Dedifferentiated amniotic fluid mesenchymal stem cell (primary cell): Measurements from ENCODE around the gene HSPB7.
A peak's percentile ranks its signal among the peaks of the same experiment; 100 is the strongest.
"Not testable (repeated sequence)": the region's sequence is repeated elsewhere in the genome, so short reads cannot be mapped to it uniquely, and the experiment has no call there.

Experiments used
- DNase-seq: peaks from one replicate; pipeline ENCODE4 v3.0.0-alpha.2; 2016; ENCODE audit errors: extremely low spot score

Gene HSPB7

DNA sequence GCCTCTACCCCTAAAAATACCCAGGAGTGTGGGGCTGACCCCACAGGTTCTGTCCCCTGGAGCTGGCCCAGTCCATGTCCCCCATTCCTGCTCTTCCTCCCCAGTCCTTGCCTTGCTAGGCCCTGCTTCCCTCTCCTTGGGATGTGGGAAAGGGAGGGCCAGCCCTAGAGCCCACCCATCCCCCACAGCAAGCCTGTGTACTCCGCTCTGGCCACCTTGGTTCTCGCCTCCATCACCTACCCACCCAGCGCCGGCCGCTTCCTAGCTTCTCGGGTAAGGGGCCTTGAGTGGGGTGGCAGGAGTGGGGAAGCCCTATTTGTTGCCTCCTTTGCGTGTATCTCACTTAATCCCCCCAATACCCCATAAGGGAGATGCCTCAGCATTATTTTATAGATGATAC, 32.5 kb upstream of the HSPB7 start:
- DNase-seq = no peak

- no peak for DNase-seq
Observed at GRCh38 chr1:16048573-16049189, 30.8 kb upstream of the HSPB7 start.

DNA sequence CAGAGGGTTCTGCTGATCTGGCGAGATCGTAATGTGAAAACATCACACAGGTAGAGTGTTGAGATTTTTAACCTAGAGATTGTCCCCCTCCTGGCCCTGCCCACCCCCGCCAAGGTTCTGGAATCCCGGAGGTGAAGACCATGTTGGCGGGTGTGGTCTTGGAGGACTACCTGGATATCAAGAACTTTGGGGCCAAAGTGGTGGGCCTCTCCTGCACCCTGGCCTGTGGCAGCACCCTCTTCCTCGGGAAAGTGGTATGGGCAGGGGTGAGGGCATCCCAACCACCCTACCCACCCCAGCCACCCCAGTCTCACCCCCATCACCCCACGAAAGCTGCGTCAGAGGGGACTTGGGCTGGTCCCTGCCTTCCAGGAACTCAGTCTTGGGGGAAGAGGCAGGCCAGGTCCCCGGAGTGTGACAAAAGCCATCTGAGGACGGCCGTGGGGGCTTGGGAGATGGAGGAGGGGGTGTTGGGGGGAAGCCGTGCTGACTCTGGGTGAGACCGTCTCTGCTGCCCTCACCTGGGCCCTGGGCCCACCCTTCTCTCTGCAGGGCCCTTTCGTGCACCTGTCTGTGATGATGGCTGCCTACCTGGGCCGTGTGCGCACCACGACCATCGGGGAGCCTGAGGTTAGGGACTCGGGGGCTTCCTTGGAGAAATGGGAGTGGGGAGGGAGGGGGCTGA, 30.1 kb upstream of the HSPB7 start:
- DNase-seq = no peak

DNA sequence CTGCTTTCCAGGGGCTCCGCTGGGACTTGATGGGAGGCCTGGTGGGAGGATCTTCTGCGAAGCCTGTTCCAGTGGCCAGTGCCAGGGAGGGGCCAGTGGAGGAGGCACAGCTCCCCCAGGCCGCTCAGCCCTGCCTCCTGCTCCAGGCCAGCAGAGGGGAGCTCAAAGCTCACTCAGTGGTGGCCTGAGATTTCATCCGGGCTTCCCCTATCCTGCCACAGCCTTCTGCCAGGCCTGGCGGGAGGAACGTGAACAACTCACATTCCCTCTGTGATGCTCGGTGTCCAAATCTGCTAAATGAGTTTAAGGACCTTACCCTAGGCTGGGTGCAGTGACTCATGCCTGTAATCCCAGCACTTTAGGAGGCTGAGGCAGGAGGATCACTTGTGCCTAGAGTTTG, 29.0 kb upstream of the HSPB7 start:
- no peak for DNase-seq

GRCh38 chr1:16043950-16044349, 26.1 kb upstream of the HSPB7 start:
- no peak for DNase-seq

DNA sequence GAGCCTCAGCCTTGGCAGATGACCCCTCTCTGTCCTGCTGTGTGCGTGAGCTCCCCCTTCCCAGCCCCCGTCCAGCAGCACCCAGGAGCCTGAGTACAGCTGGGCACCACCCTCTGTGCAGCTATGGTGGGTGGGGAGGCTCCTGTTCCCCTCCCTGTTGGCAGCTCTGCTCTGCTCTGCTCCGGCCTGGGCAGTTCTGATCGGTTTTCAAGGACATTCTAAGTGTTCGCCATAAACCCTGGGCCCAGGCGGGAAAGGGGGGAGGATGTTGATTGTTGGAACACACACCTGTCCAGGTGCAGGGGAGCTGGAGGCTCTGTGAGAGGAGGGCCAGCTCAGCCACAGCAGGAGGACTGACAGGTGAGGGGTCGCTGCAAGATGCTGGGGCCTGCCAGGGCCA, 25.7 kb upstream of the HSPB7 start, which contains the start of gene CLCNKB:
Gene CLCNKB (plus strand): TSS at position 262 of the 400 bp plus-strand sequence. CDS start 711 bp downstream, outside the sequence.
- no peak for DNase-seq

GRCh38 chr1:16042654-16043053, 24.8 kb upstream of the HSPB7 start:
- not testable (repeated sequence) for DNase-seq

GRCh38 chr1:16042096-16042495, 24.3 kb upstream of the HSPB7 start:
- no peak for DNase-seq

- no peak for DNase-seq
Observed at GRCh38 chr1:16041200-16041599, 23.4 kb upstream of the HSPB7 start.

- not testable (repeated sequence) for DNase-seq
Observed at GRCh38 chr1:16039871-16040270, 22.0 kb upstream of the HSPB7 start.

DNA sequence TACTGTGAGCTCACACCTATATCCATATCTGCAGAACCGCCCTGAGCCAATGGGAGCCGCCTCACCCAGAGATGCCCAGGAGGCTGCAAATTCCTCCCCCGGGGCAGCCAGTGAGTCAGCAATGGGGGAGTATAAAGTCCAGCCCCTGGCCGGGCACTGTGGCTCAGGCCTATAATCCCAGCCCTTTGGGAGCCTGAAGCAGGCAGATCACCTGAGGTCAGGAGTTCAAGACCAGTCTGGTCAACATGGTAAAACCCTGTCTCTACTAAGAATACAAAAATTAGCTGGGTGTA, 20.7 kb upstream of the HSPB7 start:
- no peak for DNase-seq

GRCh38 chr1:16036461-16036860, 18.6 kb upstream of the HSPB7 start:
- not testable (repeated sequence) for DNase-seq

DNA sequence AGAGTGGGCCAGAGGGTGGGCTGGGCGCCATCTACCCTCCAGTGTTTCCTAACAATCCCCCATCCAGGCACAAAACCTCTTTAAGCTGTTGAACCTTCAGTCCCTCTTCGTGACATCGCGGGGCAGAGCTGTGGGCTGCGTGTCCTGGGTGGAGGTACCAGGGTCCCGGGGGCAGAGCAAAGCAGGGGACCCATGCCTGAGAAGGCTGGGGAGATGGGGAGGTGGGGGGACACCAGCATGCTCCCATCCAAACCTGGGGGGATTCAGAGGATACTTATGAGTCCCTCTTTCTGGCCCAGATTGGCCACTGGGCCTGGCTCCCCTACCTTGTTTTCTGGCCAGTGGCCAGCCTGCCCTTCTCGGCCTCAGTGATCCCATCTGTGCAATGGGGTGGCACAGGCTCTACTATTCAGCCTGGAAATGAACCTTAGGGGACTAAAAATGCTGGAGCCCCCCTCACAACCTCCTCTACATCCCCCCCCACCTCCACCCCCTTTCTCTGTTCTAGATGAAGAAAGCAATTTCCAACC, 15.3 kb upstream of the HSPB7 start:
- DNase-seq = not testable (repeated sequence)

DNA sequence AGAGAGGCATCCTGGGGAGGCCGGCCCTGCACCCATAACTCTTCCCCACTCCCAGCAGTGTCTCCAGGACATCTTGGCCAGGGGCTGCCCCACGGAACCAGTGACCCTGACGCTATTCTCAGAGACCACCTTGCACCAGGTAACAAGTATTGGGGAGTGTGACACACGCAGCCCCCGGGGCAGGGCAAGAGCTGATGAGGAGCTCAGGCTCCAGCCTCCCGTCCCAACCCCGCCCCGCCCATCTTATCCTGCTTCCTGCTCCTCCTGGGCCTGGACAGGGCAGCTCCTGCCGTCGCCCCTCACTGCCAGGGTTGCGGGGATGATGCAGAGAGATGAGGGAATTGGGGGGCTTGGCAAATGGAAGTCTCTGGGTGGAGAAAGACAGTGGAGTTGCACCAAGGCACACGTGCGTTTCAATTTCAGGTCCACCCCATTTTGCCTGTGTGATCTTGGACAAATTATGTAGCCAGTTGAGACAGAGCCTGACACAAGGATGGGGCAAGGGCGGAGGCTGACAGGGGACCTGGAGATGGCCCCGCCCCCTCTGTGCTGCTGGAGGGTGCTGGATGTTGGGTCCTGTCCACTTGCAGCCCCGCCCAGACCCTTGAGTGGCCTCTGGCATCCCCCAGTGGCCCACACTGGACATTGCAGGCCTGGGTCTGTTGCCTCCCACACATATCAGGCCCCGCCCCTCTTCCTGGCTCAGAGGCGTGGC, 14.7 kb upstream of the HSPB7 start:
- DNase-seq = peak; percentile 77

DNA sequence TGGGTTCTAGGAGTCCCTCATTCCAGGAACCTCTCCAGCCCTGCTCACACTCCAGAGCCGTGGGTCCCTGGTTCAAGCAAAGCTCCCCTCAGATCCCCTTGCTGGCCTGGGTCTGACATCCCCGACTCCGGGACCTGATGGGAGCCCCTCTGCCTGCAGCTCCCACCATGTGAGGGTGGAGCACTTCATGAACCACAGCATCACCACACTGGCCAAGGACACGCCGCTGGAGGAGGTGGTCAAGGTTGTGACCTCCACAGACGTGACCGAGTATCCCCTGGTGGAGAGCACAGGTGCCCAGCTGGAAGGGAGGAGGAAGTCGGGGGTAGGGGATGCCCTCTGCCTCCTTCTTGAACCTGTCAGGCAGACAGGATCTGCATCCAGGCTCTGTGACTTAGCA, 13.7 kb upstream of the HSPB7 start:
- no peak for DNase-seq

DNA sequence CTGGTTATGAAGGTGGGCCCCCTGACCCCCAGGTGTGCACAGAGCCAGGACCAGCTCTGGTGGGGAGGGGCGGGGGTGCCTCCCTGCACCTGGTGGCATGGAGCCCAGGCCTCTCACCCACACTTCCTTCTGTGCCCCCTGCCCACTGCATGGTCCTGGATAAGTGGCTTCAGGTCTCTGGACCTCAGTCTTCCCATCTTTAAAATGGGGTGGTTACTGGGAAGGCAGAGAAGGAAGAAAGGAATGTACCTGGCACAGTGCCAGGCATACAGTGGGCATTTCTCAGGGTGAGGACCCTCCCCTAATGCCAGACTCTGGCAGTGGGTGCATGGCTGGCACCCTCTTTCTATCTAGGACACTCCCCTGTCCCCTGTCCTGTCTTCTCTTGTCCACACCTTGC, 11.4 kb upstream of the HSPB7 start:
- no peak for DNase-seq

- DNase-seq = not testable (repeated sequence)
Observed at GRCh38 chr1:16029003-16029268, 11.1 kb upstream of the HSPB7 start.

DNA sequence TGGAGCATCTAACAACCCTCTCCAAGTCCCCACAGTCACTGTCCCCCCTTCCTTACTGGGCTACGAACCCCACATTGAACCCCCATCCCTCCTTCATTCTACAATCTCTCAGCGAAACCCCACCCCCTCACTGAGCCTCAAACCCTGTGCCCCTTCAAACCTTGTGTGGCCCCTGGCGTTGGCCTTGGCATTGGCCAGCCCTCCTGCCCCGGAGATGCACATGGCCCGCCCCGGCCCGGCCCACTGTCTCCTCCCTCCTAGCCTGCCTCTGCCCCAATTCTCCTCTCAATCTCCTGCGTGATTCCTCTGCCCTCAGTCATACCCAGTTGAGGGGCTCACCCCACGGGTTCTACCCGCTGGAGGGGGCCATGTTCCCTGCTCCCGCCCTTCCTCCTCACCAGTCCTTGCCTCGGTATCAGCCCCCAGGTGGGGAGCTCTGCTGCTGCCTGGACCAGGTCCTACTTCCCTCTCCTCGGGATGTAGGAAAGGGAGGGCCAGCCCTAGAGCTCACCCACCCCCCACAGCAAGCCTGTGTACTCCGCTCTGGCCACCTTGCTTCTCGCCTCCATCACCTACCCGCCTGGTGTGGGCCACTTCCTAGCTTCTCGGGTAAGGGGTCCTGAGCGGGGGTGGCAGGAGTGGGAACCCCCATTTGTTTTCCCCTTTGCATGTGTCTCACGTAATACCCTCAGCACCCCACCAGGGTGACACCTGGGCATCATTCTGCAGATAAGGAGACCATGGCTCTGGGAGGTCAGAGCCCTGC, 10.6 kb upstream of the HSPB7 start:
- DNase-seq = no peak

DNA sequence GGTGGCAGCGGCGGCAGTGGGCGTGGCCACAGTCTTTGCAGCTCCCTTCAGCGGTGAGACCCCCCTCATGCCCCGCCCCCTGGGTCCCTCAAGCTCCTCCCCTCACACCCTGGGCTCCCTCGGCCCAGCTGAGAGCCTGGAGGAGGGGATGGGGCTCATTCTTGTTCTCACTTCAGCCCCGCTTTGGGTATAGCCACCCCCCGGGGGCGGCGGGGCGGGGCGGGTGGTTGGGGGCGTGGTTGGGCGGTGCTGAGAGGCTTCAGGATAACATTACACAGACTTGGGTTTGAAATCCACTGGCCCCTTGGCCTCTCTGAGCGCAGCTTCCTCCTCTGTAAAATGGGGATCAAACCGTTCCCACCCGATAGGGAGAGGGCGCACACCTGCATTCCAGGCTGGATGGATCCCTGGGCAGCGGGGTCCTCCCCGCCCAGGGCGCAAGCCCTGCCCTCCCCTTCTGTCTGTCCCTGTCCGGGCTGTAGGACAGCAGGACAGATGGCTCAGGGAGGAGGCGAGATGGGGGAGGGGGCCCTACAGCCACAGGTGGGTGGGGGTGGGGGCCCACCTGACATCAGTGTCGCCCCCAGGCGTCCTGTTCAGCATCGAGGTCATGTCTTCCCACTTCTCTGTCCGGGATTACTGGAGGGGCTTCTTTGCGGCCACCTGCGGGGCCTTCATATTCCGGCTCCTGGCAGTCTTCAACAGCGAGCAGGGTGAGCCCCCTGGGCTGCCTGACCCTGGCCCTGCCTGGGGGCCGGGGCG, 9.1 kb upstream of the HSPB7 start:
- DNase-seq = no peak

DNA sequence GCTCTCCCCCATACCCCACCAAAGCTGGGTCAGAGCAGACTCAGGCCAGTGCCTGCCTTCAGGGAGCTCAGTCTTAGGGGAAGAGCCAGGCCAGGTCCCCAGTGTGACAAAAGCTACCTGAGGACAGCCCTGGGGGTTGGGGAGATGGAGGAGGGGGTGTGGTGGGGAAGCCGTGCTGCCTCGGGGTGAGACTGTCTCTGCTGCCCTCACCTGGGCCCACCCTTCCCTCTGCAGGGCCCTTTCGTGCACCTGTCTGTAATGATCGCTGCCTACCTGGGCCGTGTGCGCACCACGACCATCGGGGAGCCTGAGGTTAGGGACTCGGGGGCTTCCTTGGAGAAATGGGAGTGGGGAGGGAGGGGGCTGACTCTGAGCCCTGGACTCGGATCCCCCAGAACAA, 8.5 kb upstream of the HSPB7 start:
- DNase-seq = not testable (repeated sequence)

DNA sequence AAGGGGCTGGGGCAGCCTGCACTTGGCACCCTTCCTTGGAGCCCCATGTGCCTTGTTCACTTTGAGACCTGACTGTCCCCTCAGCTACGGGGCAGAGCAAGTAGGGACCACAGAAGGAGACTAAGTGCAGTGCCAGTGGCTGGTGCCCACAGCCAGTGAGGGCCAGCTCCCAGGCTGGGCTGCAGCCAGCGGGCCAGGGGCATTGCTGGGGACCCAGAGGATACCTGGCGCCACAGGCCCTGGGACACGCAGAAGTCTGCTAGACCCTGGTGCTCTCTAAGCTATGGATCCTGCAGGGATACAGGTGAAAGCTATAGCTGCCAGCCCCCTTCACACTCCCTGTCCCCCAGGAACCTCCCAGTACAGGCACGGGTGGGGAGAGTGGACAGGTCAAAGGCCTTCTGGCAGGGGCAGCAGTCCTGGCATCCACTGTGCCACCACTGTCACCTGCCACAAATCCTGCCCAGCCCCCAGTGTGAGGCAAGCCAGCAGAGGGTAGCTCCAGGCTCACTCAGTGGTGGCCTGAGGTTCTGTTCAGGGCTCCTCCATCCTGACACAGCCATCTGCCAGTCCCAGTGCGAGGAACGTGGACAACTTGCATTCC, 5.3 kb upstream of the HSPB7 start:
- DNase-seq = no peak
